SK-N-SH treated with all-trans-retinoic acid at 6 μM for 48 hours (cell line): ENCODE measurements around the gene RNPEPL1.

ENCODE experiments used
- ATAC-seq: fragments of 200-7000 bp; cut with Tn5 transposase; 3 replicates; pipeline ENCODE4 v1.9.1; 2020; ENCODE audit warnings: mild to moderate bottlenecking, moderate library complexity
- ARNTL ChIP-seq: fragments of 450-650 bp; formaldehyde crosslinking; IDR thresholded peaks from 2 replicates; pipeline ENCODE4 v1.5.0; 2020; ENCODE audit warnings: low read depth, mild to moderate bottlenecking, moderate library complexity, borderline replicate concordance
- BACH2 ChIP-seq: fragments of 250-450 bp; sonication (Bioruptor Pico); IDR thresholded peaks from 2 replicates; pipeline ENCODE4 v1.9.0; 2021; ENCODE audit warnings: mild to moderate bottlenecking, borderline replicate concordance
- CREB5 ChIP-seq: fragments of 250-450 bp; sonication (Bioruptor Pico); IDR thresholded peaks from 2 replicates; pipeline ENCODE4 v1.5.1; 2020; ENCODE audit warnings: low read depth, mild to moderate bottlenecking, moderate library complexity
- CSDC2 ChIP-seq: fragments of 250-450 bp; sonication (Bioruptor Pico); IDR thresholded peaks from 2 replicates; pipeline ENCODE4 v1.5.0; 2020; ENCODE audit warnings: mild to moderate bottlenecking, moderate library complexity
- CSRNP3 ChIP-seq: fragments of 250-450 bp; sonication (Bioruptor Pico); IDR thresholded peaks from 2 replicates; pipeline ENCODE4 v1.5.1; 2021; ENCODE audit warnings: mild to moderate bottlenecking, moderate library complexity
- GLIS3 ChIP-seq: fragments of 250-450 bp; sonication (Bioruptor Pico); IDR thresholded peaks from 2 replicates; pipeline ENCODE4 v1.5.0; 2020; ENCODE audit warnings: mild to moderate bottlenecking, moderate library complexity
- OSR1 ChIP-seq: fragments of 250-450 bp; sonication (Bioruptor Pico); IDR thresholded peaks from 2 replicates; pipeline ENCODE4 v1.8.0; 2022; ENCODE audit warnings: moderate library complexity, mild to moderate bottlenecking, inconsistent platforms
- PPARA ChIP-seq: fragments of 250-450 bp; sonication (Bioruptor Pico); IDR thresholded peaks from 2 replicates; pipeline ENCODE4 v1.5.0; 2020; ENCODE audit warnings: mild to moderate bottlenecking, borderline replicate concordance
- RARB ChIP-seq: fragments of 250-450 bp; sonication (Bioruptor Pico); IDR thresholded peaks from 2 replicates; pipeline ENCODE4 v1.8.0; 2021; ENCODE audit warnings: mild to moderate bottlenecking, moderate library complexity
- SNAI2 ChIP-seq: fragments of 250-450 bp; sonication (Bioruptor Pico); IDR thresholded peaks from 2 replicates; pipeline ENCODE4 v1.5.0; 2020; ENCODE audit warnings: mild to moderate bottlenecking, moderate library complexity
- TCF4 ChIP-seq: fragments of 250-450 bp; sonication (Bioruptor Pico); IDR thresholded peaks from 2 replicates; pipeline ENCODE4 v1.8.0; 2021; ENCODE audit warnings: mild to moderate bottlenecking, moderate library complexity, borderline replicate concordance
- TOX ChIP-seq: fragments of 250-450 bp; sonication (Bioruptor Pico); IDR thresholded peaks from 2 replicates; pipeline ENCODE4 v1.8.0; 2021; ENCODE audit warnings: mild to moderate bottlenecking, moderate library complexity, borderline replicate concordance
- TSHZ2 ChIP-seq: fragments of 250-450 bp; sonication (Bioruptor Pico); IDR thresholded peaks from 2 replicates; pipeline ENCODE4 v1.5.0; 2020; ENCODE audit warnings: mild to moderate bottlenecking, moderate library complexity
- ZC3H10 ChIP-seq: fragments of 250-450 bp; sonication (Bioruptor Pico); IDR thresholded peaks from 2 replicates; pipeline ENCODE4 v1.5.1; 2021; ENCODE audit warnings: mild to moderate bottlenecking, moderate library complexity
- ZFP30 ChIP-seq: fragments of 450-650 bp; formaldehyde crosslinking; IDR thresholded peaks from 2 replicates; pipeline ENCODE4 v1.5.0; 2022; ENCODE audit warnings: mild to moderate bottlenecking, moderate library complexity
- ZNF565 ChIP-seq: fragments of 450-650 bp; formaldehyde crosslinking; conservative IDR thresholded peaks from 2 replicates; pipeline ENCODE4 v1.5.0; 2020; ENCODE audit warnings: low read depth, mild to moderate bottlenecking, moderate library complexity
- ZNF70 ChIP-seq: fragments of 450-650 bp; formaldehyde crosslinking; IDR thresholded peaks from 2 replicates; pipeline ENCODE4 v1.5.0; 2020; ENCODE audit warnings: mild to moderate bottlenecking, moderate library complexity
- ZNF8 ChIP-seq: fragments of 450-650 bp; formaldehyde crosslinking; IDR thresholded peaks from 2 replicates; pipeline ENCODE4 v1.5.0; 2020; ENCODE audit warnings: mild to moderate bottlenecking, moderate library complexity
- TF ChIP-seq, protein P1 (sequence below): fragments of 250-450 bp; sonication (Bioruptor Pico); IDR thresholded peaks from 2 replicates; pipeline ENCODE4 v1.8.0; 2021; ENCODE audit warnings: low read depth, mild to moderate bottlenecking, moderate library complexity, borderline replicate concordance
- TF ChIP-seq, protein P2 (sequence below): fragments of 250-450 bp; sonication (Bioruptor Pico); IDR thresholded peaks from 2 replicates; pipeline ENCODE4 v1.8.0; 2020; ENCODE audit warnings: mild to moderate bottlenecking, moderate library complexity, borderline replicate concordance

The RNPEPL1 gene

DNA sequence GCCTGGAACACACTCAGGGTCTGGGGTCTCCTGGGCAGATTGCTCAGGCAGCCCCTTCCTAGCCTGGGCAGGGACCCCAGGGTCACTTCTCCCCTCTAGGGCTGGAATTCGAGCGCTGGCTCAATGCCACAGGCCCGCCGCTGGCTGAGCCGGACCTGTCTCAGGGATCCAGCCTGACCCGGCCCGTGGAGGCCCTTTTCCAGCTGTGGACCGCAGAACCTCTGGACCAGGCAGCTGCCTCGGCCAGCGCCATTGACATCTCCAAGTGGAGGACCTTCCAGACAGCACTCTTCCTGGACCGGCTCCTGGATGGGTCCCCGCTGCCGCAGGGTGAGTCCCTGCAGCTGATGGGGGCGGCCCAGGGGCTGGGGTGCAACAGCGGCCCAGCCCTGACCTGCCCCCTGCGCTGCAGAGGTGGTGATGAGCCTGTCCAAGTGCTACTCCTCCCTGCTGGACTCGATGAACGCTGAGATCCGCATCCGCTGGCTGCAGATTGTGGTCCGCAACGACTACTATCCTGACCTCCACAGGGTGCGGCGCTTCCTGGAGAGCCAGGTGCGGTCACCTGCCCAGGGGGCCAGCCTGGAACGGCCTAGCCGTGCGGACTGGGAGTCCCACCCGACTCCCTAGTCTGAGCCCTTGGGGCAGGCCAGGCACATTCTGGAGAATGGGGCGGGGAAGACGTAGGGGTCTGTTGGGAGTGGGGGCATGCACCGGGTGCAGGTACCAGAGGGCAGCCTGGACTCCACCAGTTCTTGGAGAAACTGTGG, 8.3 kb downstream of the RNPEPL1 start:
- ATAC-seq = no peak

GRCh38 chr2:240577281-240578109, 9.2 kb downstream of the RNPEPL1 start:
- no peak; the same call in 2 of the 3 replicates for ATAC-seq
- TF ChIP-seq GLIS3 (CRISPR knock-in tag) (no peak), ZNF565 (CRISPR knock-in tag) (no peak), ZFP30 (CRISPR knock-in tag) (no peak), SNAI2 (CRISPR knock-in tag) (no peak), CSDC2 (CRISPR knock-in tag) (no peak), TSHZ2 (CRISPR knock-in tag) (no peak), CREB5 (CRISPR knock-in tag) (no peak)
- TF ChIP-seq, protein P1, sequence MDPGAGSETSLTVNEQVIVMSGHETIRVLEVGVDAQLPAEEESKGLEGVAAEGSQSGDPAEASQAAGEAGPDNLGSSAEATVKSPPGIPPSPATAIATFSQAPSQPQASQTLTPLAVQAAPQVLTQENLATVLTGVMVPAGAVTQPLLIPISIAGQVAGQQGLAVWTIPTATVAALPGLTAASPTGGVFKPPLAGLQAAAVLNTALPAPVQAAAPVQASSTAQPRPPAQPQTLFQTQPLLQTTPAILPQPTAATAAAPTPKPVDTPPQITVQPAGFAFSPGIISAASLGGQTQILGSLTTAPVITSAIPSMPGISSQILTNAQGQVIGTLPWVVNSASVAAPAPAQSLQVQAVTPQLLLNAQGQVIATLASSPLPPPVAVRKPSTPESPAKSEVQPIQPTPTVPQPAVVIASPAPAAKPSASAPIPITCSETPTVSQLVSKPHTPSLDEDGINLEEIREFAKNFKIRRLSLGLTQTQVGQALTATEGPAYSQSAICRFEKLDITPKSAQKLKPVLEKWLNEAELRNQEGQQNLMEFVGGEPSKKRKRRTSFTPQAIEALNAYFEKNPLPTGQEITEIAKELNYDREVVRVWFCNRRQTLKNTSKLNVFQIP = no peak

More for the DNA sequence above, 8.3 kb downstream of the RNPEPL1 start:
- no peak for TF ChIP-seq TSHZ2 (CRISPR knock-in tag)
- no peak for TF ChIP-seq ZFP30 (CRISPR knock-in tag)
- TF ChIP-seq CSRNP3 (CRISPR knock-in tag) = no peak
- no peak for TF ChIP-seq ZNF70 (CRISPR knock-in tag)
- TF ChIP-seq ARNTL (CRISPR knock-in tag) = no peak
- no peak for TF ChIP-seq OSR1 (CRISPR knock-in tag)
- TF ChIP-seq ZC3H10 (CRISPR knock-in tag) = no peak
- TF ChIP-seq BACH2 (CRISPR knock-in tag) = no peak
- TF ChIP-seq, protein P2, sequence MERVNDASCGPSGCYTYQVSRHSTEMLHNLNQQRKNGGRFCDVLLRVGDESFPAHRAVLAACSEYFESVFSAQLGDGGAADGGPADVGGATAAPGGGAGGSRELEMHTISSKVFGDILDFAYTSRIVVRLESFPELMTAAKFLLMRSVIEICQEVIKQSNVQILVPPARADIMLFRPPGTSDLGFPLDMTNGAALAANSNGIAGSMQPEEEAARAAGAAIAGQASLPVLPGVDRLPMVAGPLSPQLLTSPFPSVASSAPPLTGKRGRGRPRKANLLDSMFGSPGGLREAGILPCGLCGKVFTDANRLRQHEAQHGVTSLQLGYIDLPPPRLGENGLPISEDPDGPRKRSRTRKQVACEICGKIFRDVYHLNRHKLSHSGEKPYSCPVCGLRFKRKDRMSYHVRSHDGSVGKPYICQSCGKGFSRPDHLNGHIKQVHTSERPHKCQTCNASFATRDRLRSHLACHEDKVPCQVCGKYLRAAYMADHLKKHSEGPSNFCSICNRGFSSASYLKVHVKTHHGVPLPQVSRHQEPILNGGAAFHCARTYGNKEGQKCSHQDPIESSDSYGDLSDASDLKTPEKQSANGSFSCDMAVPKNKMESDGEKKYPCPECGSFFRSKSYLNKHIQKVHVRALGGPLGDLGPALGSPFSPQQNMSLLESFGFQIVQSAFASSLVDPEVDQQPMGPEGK (CRISPR knock-in tag) = no peak
- no peak for TF ChIP-seq ZNF565 (CRISPR knock-in tag)
- TF ChIP-seq PPARA = no peak
- no peak for TF ChIP-seq TOX (CRISPR knock-in tag)
- no peak for TF ChIP-seq ZNF8 (CRISPR knock-in tag)
- TF ChIP-seq TCF4 (CRISPR knock-in tag) = no peak
- TF ChIP-seq CREB5 (CRISPR knock-in tag) = no peak
- TF ChIP-seq RARB (CRISPR knock-in tag) = no peak
- no peak for TF ChIP-seq GLIS3 (CRISPR knock-in tag)
- TF ChIP-seq, all 23 proteins: peak for 0
